A549 treated with RU486 at 1 μM for 4 hours (cell line): ENCODE measurements around the gene OR4C6. TPM values are rescaled to one million over a fixed set of nuclear protein-coding genes. Genes with fewer than 3 reads are reported as not detected.

Source experiments
- total RNA-seq: library from RNA; stranded (reverse); fragments of 200-300 nt; extraction: Qiagen RNA extraction; gene quantifications from 5 replicates; pipeline ENCODE4 v1.2.3, GENCODE V29; 2022; ENCODE audit warnings: low read depth

The OR4C6 gene
- not detected in 5 replicates for total RNA-seq

DNA sequence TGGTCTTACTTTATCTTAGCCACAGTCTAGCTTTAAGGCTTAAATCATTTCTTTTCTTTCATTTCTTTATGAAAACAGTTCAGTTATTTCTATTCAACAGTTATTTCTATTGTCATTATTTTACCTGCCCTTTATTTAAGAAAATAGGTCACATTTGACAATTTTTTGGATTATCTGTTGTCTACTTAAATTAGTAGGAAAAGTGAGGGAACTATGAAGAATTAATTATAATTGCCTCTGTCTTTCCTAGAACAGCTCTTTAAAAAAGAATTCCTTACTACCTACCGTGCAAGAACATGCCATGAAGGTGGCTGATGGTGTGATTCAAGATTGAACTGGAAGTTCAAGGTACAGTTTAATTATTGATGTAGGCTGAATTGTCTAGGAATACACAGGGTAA is at the start of gene OR4C6:
OR4C6 (plus strand) TSS at position 301 of the 400 bp plus-strand sequence. CDS start 2,966 bp downstream, outside the sequence.

DNA sequence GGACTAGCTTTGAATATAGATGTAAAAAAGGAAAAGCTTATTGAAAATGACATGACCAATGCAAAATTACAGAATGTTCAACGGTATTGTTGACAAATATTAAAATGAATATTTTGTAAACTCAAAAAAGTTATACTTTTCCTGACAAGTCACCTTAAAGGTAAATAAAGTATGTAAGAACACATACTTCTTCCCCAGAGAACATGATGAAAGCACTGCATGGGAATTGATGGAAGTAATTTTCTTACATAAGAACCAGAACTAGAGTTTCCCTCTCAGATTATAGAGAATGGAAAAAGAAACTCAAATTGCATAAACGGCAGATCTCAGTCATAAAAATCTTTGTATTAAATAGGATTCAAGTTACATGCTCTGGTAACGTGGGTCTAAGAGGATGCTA is 27.2 kb upstream of the OR4C6 start, which contains the start of gene OR4P4:
OR4P4 (plus strand) TSS at position 301 of the 400 bp plus-strand sequence.

GRCh38 chr11:55648027-55648426 is 14.0 kb upstream of the OR4C6 start, which contains the start of gene OR4S2:
TSS of gene OR4S2 (plus strand) at chr11:55648327. CDS start at chr11:55650904, 2,577 bp downstream.

Other genes starting within 250 kb of the OR4C6 start
- gene OR4C15, start 107.7 kb upstream of the OR4C6 start, total RNA-seq = not detected in 5 replicates
- not detected in 5 replicates for gene OR4C16, start 90.1 kb upstream of the OR4C6 start, total RNA-seq
- gene OR4C11, start 54.6 kb upstream of the OR4C6 start, total RNA-seq = not detected in 5 replicates
- not detected in 5 replicates for gene OR4P4, start 27.1 kb upstream of the OR4C6 start, total RNA-seq
- gene OR4S2, start 13.9 kb upstream of the OR4C6 start, total RNA-seq = not detected in 5 replicates
- not detected in 5 replicates for gene OR5D13, start 111.2 kb downstream of the OR4C6 start, total RNA-seq
- not detected in 5 replicates for gene OR5D14, start 133.4 kb downstream of the OR4C6 start, total RNA-seq
- not detected in 5 replicates for gene OR5L1, start 149.2 kb downstream of the OR4C6 start, total RNA-seq
- not detected in 5 replicates for gene OR5D18, start 157.4 kb downstream of the OR4C6 start, total RNA-seq
- not detected in 5 replicates for gene OR5L2, start 165.0 kb downstream of the OR4C6 start, total RNA-seq
- gene OR5D16, start 176.6 kb downstream of the OR4C6 start, total RNA-seq = not detected in 5 replicates
- gene TRIM51, start 221.1 kb downstream of the OR4C6 start, total RNA-seq = not detected in 5 replicates